Eye (tissue), 1 donor: ENCODE results near the gene WDFY2.
A peak's percentile ranks its signal among the peaks of the same experiment; 100 is the strongest.

Experiments
- DNase-seq: peaks from one replicate; pipeline ENCODE4 v3.0.0-alpha.2; 2015

Gene WDFY2

DNA sequence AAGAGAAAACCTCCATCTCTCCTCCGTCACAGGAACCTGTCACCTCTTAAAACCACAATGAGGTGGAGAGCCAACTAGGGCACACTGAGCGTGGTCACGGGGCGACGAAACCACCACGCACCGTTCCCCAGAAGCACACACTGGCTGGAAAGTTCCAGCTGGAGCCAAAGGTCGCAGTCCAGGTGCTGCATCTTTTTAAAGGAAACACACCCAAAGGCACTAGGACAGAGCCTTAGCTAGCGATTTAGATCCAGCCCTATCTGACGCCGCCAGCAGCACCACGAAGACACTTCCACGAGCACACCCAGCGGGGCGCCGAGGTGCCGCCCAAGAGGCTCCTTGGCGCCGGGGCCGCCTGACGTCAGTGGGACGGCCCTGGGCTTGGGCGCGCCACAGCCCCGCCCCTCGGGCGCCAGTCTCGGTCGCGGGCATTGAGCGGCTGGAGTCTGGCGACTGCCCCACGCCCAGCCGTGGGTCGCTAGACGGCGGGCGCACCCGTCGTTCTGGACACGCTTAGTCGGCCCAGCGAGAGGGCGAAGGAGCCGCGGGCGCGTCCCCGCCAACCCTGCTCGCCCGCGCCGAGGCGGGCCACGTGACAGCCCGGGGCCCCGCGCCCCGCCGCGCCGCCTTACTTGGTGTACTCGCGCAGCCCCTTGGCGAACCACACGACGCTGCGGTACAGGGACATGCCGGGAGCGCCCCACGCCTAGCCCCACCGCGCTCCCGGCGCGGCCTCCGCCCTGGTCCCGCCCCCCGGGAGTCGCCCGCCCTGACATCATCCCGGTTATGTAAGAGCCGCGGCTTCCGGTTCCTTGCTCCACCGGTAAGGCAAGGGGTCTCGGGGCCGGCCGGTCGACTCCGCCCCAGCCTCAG, 219.4 kb downstream of the WDFY2 start, which contains the start of gene DHRS12:
DHRS12 (minus strand) TSS at position 742 of the 873 bp plus-strand sequence. CDS start 4,504 bp downstream, outside the sequence.
- DNase-seq, result peak; percentile 93

DNA sequence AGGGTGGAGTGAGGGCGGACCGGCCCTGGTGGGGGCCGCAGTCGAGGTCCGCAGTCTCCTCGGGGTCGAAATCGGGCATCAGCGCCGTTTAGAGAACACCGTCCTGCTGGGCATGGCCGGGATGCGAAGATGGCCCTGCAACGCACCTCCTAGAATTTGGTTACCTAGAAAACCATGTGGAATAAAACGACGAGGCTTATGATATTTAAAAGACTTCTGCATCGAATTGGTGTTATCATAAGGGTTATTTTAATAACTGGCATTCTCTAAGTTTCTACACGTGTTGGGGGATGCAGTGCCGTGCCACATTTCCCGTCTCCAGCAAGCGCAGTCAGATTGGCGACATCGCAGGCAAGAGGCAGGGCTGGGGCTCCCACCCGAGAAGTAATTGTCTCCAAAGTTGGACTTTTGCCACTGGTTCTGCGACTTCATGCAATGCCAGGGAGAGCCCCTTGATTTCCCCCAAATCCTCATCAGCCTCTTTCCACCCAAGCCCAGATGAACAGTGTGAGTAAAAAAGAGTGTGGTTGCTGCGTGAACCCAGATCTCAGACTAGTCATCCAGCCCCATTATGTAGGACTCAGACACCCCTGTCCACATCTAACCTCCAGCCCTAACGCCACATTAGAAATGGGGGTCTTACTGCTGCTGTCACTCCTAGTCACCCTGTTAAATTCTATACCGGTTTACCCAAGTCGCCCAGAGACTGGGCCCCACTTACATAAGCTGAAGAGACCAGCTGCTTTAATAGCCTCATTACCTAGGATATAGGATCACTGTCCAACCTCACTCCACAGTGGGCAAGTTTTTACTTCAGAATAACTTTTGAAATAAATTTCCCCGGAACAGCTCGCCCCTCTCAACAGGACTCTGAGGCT, 220.3 kb downstream of the WDFY2 start:
- no peak for DNase-seq

DNA sequence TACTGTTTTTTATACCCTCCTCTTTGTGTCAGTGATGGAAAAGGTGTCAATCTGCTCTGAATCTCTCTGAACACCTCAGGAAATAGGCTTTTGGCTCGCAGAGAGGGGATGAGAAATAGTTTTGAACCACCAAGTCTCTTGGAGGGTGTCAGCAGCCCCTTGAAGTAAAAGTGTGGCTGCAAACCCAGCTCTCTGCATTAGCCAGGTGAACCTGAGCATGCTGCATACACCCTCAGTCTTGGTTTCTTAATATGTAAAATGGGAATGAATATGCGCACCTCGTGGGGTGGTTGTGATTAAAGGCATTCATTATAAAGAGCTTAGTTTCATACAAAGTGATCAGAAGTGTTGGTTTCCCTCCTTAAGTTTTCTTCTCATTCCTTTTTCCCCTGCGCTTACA, 221.1 kb downstream of the WDFY2 start:
- DNase-seq, result no peak

DNA sequence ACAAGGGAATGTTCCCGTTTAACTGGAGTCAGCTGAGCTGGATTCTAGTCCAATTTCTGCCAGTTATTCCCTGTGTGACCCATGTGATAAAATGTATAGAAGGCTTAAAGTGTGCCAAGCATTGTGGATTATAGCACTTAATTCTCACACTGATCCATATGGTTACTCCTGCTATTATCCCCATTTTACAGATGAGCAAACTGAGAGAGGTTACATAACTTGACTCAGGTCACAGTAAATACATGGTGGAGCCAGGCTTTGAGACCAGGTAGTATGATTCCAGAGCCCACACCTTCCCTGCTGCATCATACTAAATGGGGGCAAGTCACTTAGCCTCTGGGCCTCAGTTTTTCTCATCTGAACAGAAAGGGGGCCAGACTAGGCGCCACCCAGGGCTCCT, 221.7 kb downstream of the WDFY2 start:
- no peak for DNase-seq

DNA sequence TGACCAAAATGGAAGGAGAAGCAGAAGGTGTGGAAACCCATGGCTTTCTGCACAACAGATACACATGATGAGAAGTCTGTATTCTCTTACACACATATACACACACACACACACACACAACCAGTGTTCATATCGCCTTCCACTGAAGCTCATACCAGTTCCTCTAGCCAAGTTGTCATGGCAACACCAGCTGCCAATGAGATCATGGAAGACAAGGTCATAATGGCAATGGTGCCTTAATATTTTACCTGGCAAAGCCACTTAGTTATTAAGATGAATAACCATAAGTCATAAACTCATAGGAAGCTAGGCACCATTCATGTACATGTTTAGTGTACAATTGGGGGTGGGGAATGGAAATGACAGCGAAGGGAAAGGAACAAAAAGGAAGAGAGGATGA, 222.3 kb downstream of the WDFY2 start:
- DNase-seq, result peak; percentile 62

DNA sequence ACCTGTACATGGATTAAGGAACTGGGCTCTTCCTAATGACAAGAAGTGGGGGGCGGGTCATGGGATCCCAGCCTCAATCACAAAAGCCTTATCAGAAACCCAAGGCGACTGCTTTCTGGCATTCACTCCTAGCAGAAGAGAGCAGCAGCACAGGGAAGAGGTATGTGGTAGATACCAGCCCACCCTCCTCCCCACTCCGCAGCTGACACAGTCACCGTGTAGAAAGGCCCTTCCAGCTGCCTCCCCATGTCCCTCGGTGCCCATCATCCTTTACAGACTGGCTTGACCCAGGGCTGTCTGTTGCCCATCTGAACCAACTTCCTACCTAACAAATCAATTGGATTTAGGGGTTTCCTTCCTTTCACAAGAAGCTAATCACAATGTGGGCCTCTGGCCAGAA, 222.8 kb downstream of the WDFY2 start:
- DNase-seq, result no peak

DNA sequence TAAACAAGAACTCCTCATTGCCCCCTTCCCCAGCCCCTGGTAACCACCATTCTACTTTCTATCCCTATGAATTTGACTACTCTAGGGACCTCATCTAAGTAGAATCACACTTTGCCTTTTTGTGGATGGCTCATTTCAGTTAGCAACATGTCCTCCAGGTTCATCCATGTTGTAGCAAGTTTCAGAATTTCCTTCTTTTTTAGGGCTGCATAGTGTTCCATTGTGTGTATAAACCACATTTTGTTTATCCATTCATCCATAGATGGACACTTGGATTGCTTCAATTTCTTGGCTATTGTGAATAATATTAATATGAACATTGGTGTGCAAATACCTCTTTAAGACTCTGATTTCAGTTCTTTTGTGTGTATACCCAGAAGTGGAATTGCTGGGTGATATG, 224.5 kb downstream of the WDFY2 start:
- no peak for DNase-seq

DNA sequence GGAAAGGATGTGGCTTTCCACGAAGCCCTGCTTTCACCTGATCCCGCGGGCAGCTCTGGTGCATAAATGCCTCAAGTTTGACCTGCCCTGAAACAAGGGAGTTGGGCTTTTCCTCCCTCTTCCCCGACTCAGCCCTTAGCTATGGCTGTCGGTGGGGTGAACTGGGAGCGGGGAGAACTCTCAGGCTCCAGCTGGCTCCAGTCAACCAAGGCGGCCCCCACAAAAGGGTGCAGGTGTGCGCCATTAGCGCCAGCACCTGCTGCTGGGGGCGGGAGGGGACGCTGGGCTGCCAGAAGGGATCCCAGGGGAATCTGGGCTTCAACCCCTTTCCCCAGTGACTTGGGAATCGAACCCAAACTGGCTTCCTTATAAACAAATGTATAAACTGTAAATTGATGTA, 226.8 kb downstream of the WDFY2 start:
- no peak for DNase-seq

DNA sequence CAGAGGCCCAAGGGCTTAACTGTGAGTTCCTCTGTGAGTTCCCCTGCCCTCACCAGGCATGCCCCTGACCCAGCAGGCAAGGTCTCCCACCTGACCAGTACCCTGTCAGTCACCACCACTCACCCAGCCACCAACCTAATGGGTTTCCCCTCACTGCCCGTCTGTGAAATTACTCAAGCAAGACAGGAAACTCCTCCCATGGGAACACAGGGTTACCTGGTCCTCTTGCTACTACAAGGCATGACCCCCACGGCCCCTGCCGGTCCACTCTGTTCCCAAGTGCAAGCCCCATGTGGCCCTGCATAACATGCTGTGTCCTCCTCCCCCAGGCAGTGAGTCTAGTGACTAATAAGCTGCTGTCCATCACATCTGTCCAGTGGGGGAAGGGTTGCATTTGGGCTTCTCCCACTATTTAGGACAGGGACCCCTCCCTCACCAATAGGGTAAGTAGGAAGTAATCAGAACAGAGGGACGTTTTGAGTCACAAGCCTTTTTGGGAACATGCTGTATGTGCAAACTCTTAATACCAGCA, 227.7 kb downstream of the WDFY2 start:
- no peak for DNase-seq

DNA sequence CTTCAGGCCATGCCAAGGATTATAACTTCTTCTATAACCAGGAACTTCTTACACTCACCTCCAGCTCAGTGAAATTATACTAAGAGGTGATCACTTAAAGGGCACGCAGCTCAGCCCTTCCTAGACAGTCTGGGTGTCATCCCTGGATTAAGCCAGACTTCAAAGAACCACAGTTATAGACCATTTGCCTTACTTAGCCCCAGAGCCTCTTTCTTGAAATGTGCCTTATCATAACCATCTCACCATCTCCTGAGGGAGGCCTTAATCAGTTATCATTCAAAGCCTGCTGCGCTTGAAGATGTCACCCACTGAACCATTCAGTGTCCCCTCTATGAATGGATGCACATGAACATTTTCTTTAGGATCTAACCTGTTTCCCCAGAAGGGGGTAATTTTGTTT, 229.8 kb downstream of the WDFY2 start:
- no peak for DNase-seq

DNA sequence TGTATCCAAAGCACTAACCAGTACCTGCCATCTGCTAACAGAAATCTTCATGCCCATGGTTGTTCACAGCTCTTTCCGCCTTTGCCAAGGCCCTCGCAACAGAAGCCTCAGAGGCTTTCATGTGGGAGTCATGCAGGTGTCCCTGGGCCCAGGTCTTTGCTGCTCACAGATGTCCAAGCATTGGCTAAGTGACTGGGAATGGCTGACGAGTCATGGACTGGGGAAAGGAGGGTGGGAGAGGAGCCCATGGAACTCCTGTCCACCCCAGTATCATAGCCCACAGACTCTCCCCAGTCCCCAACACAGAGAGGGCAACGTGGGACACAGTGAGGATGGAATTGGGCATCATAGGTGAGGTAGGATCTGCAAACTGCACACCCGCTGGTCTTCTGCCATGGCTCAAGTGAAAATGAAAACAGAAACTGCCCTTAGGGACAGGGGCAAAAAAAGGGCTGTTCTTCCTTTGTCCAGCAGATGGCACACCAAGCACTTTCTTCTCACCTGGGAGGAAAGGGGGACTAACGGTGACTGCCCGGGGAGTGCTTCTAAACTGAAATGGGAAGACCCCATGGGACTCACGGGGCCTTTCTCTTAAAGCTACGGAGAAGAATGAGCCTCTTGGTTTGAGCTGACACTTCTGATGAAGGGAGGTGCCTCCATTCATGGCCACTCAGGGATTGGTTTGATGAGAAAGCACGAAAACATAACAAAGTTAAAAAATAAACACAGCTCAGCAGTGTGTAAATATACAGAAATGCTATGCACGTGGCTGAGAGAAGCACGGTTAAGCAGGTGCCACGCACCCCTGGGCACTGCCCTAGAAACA, 230.8 kb downstream of the WDFY2 start:
- peak; percentile 89 for DNase-seq

DNA sequence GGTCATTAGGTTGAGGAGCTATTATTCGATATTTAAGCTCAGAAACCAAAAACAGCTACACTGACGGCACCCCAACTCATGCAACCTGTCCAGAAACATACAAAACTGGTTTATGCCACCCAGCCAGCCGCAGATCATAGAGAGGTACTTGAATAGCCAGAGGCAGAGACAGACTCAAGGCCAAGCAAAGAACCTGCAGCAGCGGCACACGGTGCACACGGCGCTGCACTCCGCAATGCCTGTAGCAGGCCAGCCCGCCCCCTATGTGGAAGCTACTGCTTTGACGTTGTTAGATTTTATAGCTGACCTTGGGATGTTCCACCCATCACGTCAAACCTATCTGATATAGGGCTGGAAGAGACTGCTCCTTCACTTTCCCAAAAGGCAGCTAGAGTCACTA, 231.6 kb downstream of the WDFY2 start:
- no peak for DNase-seq

DNA sequence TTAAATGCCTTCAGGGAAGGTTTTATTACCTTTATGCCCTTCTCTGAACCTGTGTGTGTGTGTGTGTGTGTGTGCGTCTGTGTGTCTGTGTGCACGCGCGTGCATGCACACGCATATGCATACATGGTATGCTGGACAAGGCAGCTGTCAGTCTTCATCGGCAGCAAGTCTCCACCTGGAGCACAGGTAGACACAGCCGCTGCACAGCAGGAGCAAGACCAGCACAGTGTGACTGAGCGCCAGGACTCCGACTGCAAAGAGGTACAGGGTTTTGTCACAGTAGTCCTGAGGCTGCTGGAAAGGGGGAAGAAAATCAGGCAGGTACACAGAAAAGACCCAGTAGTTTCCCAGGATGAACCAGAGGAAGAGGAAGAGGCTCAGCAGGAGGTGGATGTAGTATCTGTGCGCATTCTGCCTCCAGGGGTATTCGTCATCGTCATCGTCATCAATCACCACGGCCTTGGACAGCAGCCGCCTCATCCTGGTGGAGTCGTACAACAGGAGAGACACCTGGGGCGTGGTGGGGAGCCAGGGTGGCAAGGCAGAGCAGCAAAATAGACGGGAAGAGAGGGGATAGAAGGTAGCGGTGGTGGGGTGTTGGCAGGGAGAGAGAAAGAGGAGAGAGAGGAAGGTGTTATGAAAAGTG, 232.5 kb downstream of the WDFY2 start:
- DNase-seq, result no peak
